HL-60 (cell line): ENCODE measurements around the gene CABP1.

Experiments
- DNase-seq, 2 experiments: peaks; one replicate each; pipeline ENCODE4 v3.0.0-alpha.2; 2010 to 2020; ENCODE audit warnings: low read depth in 1 of 2, low spot score in 1 of 2
- H3K27ac ChIP-seq: fragments of 250-450 bp; sonication (Bioruptor Pico); replicated peaks from 2 replicates; pipeline ENCODE4 v1.5.1; 2020; ENCODE audit warnings: mild to moderate bottlenecking, moderate library complexity
- H3K27me3 ChIP-seq: fragments of 250-450 bp; sonication (Bioruptor Pico); 2 replicates; pipeline ENCODE4 v1.5.1; 2021; ENCODE audit warnings: mild to moderate bottlenecking, moderate library complexity; ENCODE audit not compliant: insufficient read depth, poor library complexity, severe bottlenecking
- H3K4me3 ChIP-seq: replicated peaks from 2 replicates; pipeline ENCODE4 v1.5.1; 2011; ENCODE audit warnings: mild to moderate bottlenecking, control low read depth, low read length; ENCODE audit not compliant: insufficient read depth
- GABPA ChIP-seq: IDR thresholded peaks from 2 replicates; pipeline ENCODE4 v1.6.1; 2012; ENCODE audit warnings: low read depth
- POLR2AphosphoS5 ChIP-seq: IDR thresholded peaks from 2 replicates; pipeline ENCODE4 v1.6.1; 2012; ENCODE audit warnings: low read depth
- SPI1 ChIP-seq: IDR thresholded peaks from 2 replicates; pipeline ENCODE4 v1.6.1; 2012; ENCODE audit warnings: low read depth, mild to moderate bottlenecking, borderline replicate concordance
- TF ChIP-seq, protein P1 (sequence below): IDR thresholded peaks from 2 replicates; pipeline ENCODE4 v1.6.1; 2012; ENCODE audit warnings: low read depth; ENCODE audit not compliant: insufficient replicate concordance
- TF ChIP-seq, protein P2 (sequence below): IDR thresholded peaks from one replicate; pipeline ENCODE4 v1.5.1; 2011; ENCODE audit warnings: low read length, control low read depth, inconsistent platforms; ENCODE audit not compliant: insufficient read depth

Gene CABP1

DNA sequence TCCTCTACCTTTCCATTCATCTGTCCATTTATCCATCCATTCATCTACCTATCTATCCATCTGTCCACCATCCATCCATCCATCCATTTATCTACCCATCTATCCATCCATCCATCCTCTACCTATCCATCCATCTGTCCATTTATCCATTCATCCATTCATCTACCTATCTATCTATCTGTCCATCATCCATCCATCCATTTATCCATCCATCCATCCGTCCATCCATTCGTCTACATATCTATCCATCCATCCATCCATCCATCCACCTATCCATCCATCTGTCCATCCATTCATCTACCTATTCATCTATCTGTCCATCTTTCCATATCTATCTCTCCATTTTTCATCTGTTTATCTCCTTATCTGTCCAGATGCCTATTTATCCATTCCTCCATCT is 21.0 kb downstream of the CABP1 start:
- no peaks in the 10 kb centered on the region for H3K27me3 ChIP-seq
- no peak overlapping the region for H3K4me3 ChIP-seq
- H3K27ac ChIP-seq = no peak overlapping the region
- no peak for TF ChIP-seq POLR2AphosphoS5
- no peak for DNase-seq

DNA sequence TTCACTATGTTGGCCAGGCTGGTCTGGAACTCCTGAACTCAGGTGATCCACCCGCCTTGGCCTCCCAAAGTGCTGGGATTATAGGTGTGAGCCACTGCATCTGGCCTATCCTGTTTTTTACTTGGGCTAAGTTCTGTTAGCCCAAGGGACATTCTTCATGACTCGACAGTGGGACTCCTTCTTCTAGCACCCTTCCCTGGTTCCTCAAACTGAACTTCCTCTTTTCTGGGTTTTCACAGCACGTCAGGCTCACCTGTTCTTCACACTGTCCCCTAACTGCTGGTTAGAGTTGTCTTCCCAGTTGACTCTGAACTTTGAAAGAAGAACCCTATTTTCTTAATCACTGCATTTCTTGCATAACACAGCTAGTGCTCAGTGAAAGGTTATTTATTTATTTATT is 22.5 kb downstream of the CABP1 start:
- DNase-seq = peak in 1 of 2 experiments; percentile 78
- TF ChIP-seq, protein P1, sequence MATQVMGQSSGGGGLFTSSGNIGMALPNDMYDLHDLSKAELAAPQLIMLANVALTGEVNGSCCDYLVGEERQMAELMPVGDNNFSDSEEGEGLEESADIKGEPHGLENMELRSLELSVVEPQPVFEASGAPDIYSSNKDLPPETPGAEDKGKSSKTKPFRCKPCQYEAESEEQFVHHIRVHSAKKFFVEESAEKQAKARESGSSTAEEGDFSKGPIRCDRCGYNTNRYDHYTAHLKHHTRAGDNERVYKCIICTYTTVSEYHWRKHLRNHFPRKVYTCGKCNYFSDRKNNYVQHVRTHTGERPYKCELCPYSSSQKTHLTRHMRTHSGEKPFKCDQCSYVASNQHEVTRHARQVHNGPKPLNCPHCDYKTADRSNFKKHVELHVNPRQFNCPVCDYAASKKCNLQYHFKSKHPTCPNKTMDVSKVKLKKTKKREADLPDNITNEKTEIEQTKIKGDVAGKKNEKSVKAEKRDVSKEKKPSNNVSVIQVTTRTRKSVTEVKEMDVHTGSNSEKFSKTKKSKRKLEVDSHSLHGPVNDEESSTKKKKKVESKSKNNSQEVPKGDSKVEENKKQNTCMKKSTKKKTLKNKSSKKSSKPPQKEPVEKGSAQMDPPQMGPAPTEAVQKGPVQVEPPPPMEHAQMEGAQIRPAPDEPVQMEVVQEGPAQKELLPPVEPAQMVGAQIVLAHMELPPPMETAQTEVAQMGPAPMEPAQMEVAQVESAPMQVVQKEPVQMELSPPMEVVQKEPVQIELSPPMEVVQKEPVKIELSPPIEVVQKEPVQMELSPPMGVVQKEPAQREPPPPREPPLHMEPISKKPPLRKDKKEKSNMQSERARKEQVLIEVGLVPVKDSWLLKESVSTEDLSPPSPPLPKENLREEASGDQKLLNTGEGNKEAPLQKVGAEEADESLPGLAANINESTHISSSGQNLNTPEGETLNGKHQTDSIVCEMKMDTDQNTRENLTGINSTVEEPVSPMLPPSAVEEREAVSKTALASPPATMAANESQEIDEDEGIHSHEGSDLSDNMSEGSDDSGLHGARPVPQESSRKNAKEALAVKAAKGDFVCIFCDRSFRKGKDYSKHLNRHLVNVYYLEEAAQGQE = no peak
- TF ChIP-seq, protein P2, sequence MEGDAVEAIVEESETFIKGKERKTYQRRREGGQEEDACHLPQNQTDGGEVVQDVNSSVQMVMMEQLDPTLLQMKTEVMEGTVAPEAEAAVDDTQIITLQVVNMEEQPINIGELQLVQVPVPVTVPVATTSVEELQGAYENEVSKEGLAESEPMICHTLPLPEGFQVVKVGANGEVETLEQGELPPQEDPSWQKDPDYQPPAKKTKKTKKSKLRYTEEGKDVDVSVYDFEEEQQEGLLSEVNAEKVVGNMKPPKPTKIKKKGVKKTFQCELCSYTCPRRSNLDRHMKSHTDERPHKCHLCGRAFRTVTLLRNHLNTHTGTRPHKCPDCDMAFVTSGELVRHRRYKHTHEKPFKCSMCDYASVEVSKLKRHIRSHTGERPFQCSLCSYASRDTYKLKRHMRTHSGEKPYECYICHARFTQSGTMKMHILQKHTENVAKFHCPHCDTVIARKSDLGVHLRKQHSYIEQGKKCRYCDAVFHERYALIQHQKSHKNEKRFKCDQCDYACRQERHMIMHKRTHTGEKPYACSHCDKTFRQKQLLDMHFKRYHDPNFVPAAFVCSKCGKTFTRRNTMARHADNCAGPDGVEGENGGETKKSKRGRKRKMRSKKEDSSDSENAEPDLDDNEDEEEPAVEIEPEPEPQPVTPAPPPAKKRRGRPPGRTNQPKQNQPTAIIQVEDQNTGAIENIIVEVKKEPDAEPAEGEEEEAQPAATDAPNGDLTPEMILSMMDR = no peak
- TF ChIP-seq POLR2AphosphoS5 (no peak), SPI1 (peak; percentile 85), GABPA (no peak)
- no peak overlapping the region for H3K27ac ChIP-seq
- no peaks in the 10 kb centered on the region for H3K27me3 ChIP-seq
- no peak overlapping the region for H3K4me3 ChIP-seq

DNA sequence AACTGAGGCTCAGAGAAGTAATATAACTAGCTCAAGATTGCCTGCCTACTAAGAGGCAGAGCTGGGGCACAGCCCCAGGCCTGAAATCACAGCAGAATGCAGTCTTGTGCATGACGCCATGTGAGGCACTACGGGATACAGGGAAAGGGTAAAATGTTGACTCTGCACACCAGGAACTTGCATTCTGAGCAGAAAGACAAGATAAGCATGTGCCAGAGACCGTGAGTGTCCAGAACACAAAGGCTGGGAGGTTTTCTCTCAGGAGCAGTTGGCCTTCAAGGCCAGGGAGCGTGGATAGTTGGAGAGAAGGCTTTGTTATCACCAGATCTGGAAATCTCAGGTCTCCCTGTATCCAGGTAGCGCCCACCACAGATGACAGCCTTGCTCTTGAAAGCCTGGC is 23.3 kb downstream of the CABP1 start:
- no peak for DNase-seq
- Histone ChIP-seq H3K27ac (no peak overlapping the region), H3K4me3 (no peak overlapping the region), H3K27me3 (no peaks in the 10 kb centered on the region)
- TF ChIP-seq SPI1 = no peak
- TF ChIP-seq, protein P2 = no peak
- TF ChIP-seq, protein P1 = no peak
- TF ChIP-seq GABPA = no peak
- no peak for TF ChIP-seq POLR2AphosphoS5

DNA sequence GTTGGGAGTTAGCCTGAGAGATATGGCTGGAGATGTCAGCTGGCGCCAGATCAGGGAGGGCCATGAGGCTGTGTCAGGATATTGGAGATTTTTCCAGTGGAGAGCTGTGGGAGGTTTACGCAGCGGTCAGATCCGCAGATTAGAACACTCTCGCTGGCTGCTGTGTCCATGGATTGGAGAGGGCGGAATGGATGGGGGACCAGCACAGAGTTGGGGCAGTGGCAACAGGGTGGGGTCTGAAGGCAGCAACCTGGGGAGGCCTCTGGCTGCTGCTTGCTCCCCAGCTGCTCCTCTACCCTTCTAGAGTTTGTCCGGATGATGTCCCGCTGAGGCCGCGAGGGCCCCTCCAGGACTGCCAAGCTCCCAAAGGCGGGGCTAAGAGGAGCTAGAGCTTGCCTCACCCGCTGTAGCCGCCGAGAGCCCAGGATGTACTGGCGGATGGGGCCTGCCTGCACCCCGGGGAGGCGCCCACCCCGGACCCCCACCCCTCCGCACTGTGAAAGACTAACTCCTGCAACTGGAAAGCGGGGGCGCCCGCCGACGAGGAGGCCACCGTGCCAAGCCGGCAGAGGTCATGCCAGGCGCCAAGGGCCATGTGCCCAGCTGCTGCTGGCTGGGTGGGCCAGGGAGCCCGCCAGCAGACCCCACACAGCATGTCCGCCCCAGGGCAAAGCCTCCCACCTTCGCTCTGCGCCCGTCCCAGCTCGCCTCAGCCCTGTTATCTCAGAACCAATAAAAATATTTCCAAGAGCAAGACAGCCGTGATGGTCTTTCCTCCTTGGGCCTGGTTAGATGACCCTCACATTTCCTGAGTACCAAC is 26.4 kb downstream of the CABP1 start:
- DNase-seq = no peak
- TF ChIP-seq GABPA (no peak), SPI1 (no peak), POLR2AphosphoS5 (no peak)
- TF ChIP-seq, protein P2 = no peak
- TF ChIP-seq, protein P1 = no peak
- H3K27ac ChIP-seq = no peak overlapping the region
- H3K27me3 ChIP-seq = no peaks in the 10 kb centered on the region
- no peak overlapping the region for H3K4me3 ChIP-seq
